Measurements from ENCODE around the gene KIAA0825.

DNA sequence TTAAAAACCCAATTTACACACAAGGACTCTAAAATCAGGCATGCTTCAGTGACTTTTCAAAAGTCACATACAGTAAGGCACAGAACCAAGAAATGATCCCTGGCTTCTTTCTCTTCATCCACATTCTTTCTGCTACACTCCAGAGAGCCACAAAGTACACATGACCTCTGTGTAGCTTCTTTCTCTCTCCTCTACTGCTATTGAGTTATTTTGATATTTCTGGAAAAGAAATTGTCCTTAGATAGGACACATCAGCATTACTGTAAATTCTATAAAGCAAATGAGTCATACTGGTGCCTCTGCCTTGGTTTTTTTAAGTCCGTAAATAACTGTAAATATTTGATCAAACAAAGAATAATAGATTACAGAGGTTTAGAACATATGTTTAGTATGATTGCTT lies 96.3 kb downstream of the KIAA0825 start:
- TF ChIP-seq, protein P1, sequence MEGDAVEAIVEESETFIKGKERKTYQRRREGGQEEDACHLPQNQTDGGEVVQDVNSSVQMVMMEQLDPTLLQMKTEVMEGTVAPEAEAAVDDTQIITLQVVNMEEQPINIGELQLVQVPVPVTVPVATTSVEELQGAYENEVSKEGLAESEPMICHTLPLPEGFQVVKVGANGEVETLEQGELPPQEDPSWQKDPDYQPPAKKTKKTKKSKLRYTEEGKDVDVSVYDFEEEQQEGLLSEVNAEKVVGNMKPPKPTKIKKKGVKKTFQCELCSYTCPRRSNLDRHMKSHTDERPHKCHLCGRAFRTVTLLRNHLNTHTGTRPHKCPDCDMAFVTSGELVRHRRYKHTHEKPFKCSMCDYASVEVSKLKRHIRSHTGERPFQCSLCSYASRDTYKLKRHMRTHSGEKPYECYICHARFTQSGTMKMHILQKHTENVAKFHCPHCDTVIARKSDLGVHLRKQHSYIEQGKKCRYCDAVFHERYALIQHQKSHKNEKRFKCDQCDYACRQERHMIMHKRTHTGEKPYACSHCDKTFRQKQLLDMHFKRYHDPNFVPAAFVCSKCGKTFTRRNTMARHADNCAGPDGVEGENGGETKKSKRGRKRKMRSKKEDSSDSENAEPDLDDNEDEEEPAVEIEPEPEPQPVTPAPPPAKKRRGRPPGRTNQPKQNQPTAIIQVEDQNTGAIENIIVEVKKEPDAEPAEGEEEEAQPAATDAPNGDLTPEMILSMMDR (IDR thresholded peaks at IDR 0.05), result no peak
- TF ChIP-seq POLR2A (IDR thresholded peaks at IDR 0.05), result no peak

Data from Peyer's patch (tissue), 4 donors.